BJ (cell line): ENCODE results near the gene GRB10. TPM values are rescaled to one million over a fixed set of nuclear protein-coding genes. Genes with fewer than 3 reads are reported as not detected.

Source experiments
- CTCF ChIA-PET: fragments of 350-600 bp; formaldehyde crosslinking; extraction: SDS; loops from one replicate; lab custom pipeline; 2021; ENCODE audit warnings: antibody characterized with exemption, inconsistent platforms; lab: Yijun Ruan, JAX
- POLR2A ChIA-PET: fragments of 300-600 bp; sonication (Branson Sonifier 250); formaldehyde crosslinking; extraction: SDS; loops from one replicate; lab custom pipeline; 2021; ENCODE audit warnings: antibody characterized with exemption; lab: Charles Lee
- DNase-seq: peaks from one replicate; pipeline ENCODE4 v3.0.0-alpha.2; 2011; ENCODE audit warnings: low read depth
- H3K27me3 ChIP-seq: 2 replicates; pipeline ENCODE4 v1.6.0; 2011; ENCODE audit warnings: low read length; ENCODE audit not compliant: control insufficient read depth, insufficient read depth
- H3K36me3 ChIP-seq: 2 replicates; pipeline ENCODE4 v1.5.1; 2011; ENCODE audit warnings: low read length; ENCODE audit not compliant: control insufficient read depth, insufficient read depth
- H3K4me3 ChIP-seq: 2 replicates; pipeline ENCODE4 v1.5.1; 2011; ENCODE audit warnings: low read depth, mild to moderate bottlenecking, control low read depth, low read length
- CTCF ChIP-seq: IDR thresholded peaks from 2 replicates; pipeline ENCODE4 v1.5.1; 2011; ENCODE audit warnings: low read depth, mild to moderate bottlenecking, control low read depth, inconsistent platforms, low read length, moderate library complexity; ENCODE audit not compliant: insufficient read depth
- polyA plus RNA-seq: library from polyadenylated mRNA; depleted of rRNA; stranded (reverse); fragments of >200 nt; gene quantifications from 2 replicates; pipeline ENCODE4 v1.2.3, GENCODE V29; 2011

Gene GRB10
- polyA plus RNA-seq, 1 experiment, result 8.5 TPM

- TF ChIP-seq CTCF, result no peak
- Histone ChIP-seq H3K36me3 (no peaks in the 10 kb centered on the region; the same call in 1 of the 2 replicates), H3K27me3 (no peaks in the 10 kb centered on the region), H3K4me3 (no peak overlapping the region)
- CTCF ChIA-PET, result interaction anchor here (0.6 kb wide), 1 partner anchor 356 kb away, joined by 3 read pairs; no protein-coding TSS in a partner anchor
- POLR2A ChIA-PET, result no interaction called here
- DNase-seq, result no peak
Measured at GRCh38 chr7:50781381-50782293, 1.1 kb downstream of the GRB10 start.

- TF ChIP-seq CTCF, result no peak
- H3K27me3 ChIP-seq, result no peaks in the 10 kb centered on the region
- H3K36me3 ChIP-seq, result no peaks in the 10 kb centered on the region; the same call in 1 of the 2 replicates
- ChIA-PET CTCF (no interaction called here), POLR2A (no interaction called here)
- no peak overlapping the region for H3K4me3 ChIP-seq
- no peak for DNase-seq
Measured at GRCh38 chr7:50780436-50780835, 2.3 kb downstream of the GRB10 start.

- POLR2A ChIA-PET, result no interaction called here
- Histone ChIP-seq H3K36me3 (no peaks in the 10 kb centered on the region; the same call in 1 of the 2 replicates), H3K27me3 (no peaks in the 10 kb centered on the region), H3K4me3 (no peak overlapping the region)
- TF ChIP-seq CTCF, result no peak
- CTCF ChIA-PET, result interaction anchor here (1.0 kb wide), 2 partner anchors 362 to 382 kb away, joined by 4 to 5 read pairs; no protein-coding TSS in a partner anchor
- DNase-seq, result no peak
Measured at GRCh38 chr7:50779427-50779826, 3.3 kb downstream of the GRB10 start.

- CTCF ChIA-PET, result no interaction called here
- POLR2A ChIA-PET, result no interaction called here
- H3K36me3 ChIP-seq, result no peaks in the 10 kb centered on the region
- H3K27me3 ChIP-seq, result no peaks in the 10 kb centered on the region
- no peak overlapping the region for H3K4me3 ChIP-seq
- TF ChIP-seq CTCF, result no peak
- no peak for DNase-seq
Measured at GRCh38 chr7:50778189-50778588, 4.5 kb downstream of the GRB10 start.

- H3K36me3 ChIP-seq, result no peaks in the 10 kb centered on the region
- DNase-seq, result no peak
- POLR2A ChIA-PET, result no interaction called here
- TF ChIP-seq CTCF, result no peak
- CTCF ChIA-PET, result no interaction called here
- no peaks in the 10 kb centered on the region for H3K27me3 ChIP-seq
- no peak overlapping the region for H3K4me3 ChIP-seq
Measured at GRCh38 chr7:50775836-50776235, 6.9 kb downstream of the GRB10 start.
